Activated CD4-positive, alpha-beta T cell treated with anti-CD3 and anti-CD28 coated beads, Interleukin-2, Interleukin-6, amounts not matched to agents 100 ng/mL and 50 ng/mL, durations not matched to agents 16 hours and 8 hours (primary cell): Measurements from ENCODE around the gene NDUFB11.
A peak's percentile ranks its signal among the peaks of the same experiment; 100 is the strongest.

ENCODE experiments used
- DNase-seq: peaks from one replicate; pipeline ENCODE4 v3.0.0-alpha.2; 2020

Gene NDUFB11

DNA sequence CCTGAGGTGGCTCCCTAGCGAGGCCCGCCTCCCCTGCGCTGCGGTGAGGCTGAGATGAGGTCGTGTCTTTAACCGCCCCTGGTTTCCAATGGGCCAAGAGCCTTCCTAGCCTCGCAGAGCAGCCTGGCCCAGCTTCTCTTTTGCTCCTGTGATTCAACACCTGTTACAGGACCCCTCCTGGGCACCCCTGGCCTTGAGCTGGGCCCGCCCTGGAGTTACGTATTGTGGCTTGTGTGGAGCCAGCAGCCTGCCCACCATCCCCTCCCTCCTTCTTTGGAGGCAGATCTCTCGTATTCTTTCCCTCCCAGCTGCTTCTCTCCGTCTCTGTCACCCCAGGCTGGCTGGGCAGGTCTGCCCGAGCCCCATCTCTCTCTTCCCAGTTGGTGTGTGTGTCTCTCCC, 29.9 kb upstream of the NDUFB11 start:
- DNase-seq: no peak

DNA sequence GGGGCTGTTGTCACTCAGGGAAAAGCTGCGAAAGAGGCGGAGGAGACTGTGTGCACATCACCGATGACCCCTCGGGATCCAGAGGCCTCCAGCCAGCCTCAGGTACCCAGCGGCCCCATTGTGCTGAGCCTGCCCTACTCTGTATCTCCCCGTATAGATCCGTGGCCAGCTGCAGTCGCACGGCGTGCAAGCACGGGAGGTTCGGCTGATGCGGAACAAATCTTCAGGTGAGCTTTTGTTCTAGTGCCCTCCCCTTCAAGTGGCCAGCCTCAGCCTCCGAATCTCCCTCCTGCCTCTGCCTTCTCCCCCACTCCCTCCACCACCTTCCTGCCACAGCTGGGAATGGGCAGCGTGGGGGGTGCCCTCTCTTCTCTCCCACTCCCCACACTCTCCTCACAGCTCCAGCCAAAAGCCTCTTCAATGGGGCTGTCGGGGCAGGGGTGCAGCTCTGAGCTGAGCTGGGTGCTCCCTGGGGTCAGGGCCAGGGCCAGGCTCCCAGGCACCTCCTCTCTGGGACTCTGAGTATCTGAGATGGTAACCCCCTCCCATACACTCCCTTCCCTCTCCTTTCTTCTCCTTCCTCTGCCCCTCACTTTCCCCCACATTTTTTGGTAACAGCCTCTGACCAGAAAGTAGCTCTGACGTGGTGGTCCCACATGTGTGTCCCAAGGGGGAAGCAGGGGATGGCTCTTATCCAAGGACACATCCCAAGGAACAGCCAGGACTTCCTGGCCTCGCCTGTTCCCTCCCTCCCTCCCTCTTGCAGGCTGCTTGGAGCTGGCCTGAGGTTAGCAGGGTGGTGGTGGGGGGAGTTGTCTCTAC, 28.7 kb upstream of the NDUFB11 start:
- no peak for DNase-seq

DNA sequence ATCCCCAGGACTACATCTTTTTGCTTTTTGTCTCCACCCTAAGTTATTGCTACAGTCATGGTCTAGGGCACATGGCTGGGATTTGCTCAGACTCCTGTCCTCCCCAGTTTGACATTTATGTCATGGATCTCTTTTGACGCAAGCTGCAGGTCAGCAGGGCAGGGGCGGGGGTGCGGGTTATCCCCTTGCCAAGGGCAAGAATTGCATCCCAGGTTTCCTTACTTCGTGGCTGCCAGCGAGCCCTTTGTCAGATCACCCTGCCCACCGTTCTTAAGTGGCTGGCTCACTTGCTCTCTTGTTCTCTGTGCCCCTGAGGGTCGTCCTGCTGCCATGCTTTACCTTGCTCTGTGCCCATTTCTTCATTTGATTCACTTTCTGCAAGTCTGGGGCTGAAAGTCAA, 28.0 kb upstream of the NDUFB11 start:
- no peak for DNase-seq

DNA sequence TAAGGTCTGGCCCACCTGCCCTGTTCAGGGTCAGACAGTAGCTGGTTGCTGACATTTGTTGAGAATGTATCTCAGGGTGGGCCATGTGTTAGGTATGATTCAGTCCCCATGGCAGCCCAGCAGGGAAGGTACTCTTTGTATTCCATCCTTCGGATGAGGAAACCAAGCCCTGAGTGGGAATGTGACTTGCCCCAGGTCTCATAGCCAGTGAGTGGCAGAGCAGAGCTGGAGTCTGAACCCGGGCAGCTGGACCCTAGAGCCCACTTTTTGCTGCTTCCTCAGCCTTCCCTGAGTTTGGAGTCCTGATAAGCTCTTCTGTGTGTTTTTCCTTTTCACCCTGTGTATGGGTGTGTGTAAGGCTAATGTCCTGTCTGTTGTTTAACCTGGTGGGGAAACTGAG, 27.5 kb upstream of the NDUFB11 start:
- no peak for DNase-seq

DNA sequence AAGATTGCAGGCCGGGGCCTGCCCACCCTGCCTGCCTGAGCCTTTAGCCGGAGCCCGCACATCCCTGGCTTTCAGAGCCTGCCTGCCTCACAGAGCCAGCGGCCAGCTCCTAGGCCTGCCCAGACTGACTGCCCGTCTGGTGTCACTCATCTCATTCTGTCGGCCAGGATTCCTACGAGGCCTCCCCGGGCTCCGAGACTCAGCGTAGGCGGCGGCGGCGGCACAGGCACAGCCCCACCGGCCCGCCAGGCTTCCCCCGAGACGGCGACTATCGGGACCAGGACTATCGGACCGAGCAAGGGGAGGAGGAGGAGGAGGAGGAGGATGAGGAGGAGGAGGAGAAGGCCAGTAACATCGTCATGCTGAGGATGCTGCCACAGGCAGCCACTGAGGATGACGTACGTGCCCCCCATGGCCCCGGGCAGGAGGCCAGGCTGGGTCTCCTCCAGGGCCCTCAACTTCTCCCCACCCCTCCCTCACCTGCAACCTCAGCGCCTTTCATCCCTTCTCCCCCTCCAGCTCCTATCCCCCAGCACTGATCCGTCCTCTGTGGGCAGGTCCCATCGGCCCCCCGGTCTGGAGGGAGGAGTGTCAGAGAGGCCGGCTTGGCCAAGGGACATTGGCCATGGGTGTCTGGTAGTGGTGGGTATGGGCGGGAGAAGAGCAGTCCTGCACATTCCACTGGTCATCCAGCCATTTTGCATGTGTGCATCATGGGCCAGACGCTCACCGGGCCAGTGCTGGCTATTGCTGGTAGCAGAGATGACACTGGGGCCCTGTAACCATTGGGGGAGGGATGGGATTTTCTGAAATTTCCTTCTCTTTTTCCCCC, 26.6 kb upstream of the NDUFB11 start:
- no peak for DNase-seq

DNA sequence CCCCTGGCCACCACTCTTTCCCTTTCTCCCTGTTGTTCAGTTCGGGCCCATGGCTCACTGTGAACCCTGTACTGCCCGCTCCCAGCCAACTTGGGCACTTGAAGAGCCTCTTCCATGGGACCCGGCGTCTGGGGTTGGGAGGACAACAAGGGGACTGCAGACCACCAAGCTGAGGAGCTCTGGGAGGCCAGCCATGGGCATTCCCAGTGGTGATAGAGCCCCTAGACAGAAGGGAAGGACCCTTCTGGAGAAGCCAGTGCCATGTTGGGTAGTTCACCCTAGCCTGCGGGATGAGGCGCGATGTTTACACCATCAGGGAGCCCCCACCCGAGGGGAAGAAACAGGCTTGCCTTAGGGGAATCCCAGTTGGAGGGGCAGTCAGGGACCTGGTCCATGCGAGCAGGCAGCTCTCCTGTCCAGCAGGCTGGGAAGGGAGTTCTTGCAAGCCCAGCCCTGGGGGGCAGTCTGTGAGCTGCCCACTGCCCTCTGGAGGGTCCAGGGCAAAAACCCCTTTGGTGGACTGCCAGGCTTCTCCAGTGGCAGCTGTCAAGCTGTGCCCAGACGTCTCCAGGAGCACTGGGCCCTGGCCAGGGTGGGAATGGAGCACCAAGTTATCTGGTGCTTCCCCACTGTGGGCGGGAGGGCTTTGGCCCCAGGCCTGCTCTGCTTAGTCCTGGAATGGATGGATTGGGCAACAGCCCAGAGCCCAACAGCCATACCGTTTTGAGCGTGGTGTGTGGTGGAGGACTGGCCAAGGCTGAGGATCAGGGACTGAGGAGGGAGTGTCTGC, 25.4 kb upstream of the NDUFB11 start:
- no peak for DNase-seq

DNA sequence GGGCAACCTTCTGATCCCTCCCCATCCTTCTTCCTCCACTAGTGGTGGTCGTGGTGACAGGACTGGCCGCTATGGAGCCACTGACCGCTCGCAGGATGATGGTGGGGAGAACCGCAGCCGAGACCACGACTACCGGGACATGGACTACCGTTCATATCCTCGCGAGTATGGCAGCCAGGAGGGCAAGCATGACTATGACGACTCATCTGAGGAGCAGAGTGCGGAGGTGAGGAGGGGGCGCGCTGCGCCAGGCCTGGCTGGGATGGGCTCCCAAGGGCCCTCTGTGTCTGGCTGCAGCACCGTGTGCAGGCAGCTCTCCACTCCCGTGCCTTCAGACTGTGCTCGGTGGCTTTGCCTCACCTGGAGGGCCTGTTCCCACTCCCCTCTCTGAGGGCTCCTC, 24.8 kb upstream of the NDUFB11 start:
- no peak for DNase-seq

DNA sequence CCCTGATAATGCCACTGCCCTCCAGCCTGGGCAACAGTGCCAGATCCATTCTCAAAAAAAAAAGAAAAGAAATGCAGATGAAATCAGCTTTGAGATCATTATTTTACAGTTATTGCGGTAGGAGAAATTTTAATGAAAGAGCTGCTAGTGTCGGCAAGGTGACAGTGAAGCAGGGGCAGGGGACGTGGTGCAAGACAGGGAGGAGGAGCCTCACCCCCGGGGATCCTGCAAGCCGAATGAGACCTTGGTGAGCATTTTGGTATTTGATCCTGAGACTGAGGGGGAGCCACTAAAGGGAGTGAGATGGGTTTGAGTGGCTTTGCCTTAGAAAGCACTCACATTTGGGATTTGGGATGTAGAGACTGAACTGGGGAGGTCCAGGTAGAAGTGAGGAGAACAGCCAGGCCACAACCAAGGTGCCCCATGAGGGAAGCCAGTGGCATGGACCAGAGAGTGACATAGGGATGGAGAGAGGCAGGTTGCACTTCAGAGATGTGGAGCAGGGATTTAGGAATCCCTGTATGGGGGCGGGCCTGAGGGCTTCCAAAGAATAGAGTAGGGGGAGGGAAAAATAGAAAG, 24.1 kb upstream of the NDUFB11 start:
- DNase-seq: no peak

DNA sequence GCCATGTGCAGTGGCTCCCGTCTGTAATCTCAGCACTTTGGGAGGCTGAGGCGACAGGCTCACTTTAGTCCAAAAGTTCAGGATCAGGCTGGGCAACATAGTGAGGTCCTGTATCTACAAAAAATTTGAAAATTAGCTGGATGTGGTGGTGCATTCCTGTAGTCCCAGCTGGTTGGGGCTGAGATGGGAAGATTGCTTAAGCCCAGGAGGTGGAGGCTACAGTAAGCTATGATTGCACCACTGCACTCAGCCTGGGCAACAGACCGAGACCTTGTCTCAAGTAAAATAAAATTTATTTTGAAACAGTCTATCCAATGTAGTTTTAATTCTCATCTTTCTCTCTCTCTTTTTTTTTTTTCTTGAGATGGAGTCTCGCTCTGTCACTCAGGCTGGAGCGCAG, 21.6 kb upstream of the NDUFB11 start:
- no peak for DNase-seq

DNA sequence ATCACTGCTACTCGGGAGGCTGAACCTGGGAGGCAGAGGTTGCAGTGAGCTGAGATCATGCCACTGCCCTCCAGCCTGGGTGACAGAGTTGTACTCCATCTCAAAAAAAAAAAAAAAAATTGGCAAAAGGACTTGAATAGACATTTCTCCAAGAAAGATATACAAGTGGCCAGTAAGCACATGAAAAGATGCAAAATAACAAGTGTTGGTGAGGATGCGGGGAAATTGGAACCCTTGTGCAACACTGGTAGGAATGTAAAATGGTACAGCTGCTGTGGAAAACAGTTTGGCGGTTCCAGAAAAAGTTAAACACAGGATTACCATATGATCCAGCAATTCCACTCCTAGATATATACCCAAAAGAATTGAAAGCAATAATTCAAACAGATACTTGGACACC, 19.9 kb upstream of the NDUFB11 start:
- DNase-seq: no peak

DNA sequence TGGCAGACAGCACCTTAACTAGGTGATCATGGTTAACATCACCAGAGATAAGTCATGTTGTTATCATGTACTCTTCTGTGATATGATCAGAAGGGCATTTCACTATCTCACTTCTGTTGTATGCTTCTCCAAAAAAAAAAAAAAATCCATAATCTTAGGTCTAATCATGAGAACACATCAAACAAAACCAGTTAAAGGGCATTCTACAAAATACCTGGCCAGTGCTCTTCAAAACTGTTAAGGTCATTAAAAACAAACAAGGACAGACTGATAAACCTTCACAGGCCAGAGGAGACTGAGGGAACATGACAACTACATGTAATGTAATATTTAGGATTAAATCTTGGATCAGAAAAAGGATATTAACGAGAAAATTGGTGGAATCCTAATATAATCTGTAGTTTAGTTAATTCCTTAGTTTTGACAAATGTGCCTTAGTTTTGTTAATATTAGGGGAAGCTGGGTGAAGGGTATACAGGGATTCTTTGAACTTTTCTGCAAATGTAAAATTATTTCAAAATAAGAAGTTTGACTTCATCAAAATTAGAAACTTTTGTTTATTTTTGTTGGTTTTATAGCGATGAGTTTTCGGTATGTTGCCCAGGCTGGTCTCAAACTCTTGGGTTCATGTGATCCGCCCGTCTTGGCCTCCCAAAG, 18.6 kb upstream of the NDUFB11 start:
- DNase-seq: no peak

DNA sequence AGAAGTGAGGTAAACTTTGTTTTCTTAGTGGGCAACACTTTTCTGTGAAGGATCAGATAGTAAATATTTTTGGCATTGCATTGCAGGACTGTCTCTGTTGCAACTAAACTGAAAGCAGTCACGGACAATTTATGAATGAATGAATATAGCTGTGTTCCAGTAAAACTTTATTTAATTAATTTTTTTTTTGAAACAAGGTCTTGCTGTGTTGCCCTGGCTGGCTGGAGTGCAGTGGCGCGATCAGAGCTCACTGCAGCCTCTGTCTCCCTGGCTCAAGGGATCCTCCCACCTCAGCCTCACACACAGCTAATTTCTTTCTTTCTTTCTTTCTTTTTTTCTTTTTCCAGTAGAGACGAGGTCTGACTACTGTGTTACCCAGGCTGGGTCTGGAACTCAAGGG, 16.3 kb upstream of the NDUFB11 start:
- no peak for DNase-seq

DNA sequence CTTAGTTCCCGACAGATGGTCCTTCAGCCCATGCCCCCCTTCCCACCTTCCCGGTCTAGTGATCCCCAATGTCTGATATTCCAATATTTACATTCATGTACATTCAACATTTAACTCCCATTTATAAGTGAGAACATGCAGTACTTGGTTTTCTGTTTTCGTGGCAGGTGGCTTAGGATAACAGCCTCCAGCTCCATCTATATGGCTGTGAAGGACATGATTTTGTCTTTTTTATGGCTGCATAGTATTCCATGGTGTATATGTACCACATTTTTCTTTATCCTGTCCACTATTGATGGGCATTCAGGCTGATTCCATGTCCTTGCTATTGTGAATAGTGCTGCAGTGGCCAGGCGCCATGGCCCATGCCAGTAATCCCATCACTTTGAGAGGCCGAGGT, 14.3 kb upstream of the NDUFB11 start:
- no peak for DNase-seq

DNA sequence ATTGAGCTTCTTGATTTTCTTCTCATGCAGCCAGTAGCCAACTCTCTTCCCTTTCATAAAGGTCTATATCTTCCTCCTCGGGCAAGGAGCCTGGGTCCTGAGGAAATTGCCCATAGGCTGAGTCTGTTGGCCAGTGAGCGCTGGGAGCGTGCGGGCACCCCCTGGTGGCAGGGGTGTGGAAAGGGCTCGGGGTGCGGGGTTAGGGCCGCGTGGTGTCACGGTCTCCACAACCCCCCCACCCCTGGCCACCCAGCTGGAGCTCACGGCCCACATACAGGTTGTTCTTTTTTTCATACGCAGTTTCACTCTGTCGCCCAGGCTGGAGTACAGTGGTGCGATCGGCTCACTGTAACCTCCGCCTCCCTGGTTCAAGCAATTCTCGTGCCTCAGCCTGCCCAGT, 13.6 kb upstream of the NDUFB11 start:
- no peak for DNase-seq

DNA sequence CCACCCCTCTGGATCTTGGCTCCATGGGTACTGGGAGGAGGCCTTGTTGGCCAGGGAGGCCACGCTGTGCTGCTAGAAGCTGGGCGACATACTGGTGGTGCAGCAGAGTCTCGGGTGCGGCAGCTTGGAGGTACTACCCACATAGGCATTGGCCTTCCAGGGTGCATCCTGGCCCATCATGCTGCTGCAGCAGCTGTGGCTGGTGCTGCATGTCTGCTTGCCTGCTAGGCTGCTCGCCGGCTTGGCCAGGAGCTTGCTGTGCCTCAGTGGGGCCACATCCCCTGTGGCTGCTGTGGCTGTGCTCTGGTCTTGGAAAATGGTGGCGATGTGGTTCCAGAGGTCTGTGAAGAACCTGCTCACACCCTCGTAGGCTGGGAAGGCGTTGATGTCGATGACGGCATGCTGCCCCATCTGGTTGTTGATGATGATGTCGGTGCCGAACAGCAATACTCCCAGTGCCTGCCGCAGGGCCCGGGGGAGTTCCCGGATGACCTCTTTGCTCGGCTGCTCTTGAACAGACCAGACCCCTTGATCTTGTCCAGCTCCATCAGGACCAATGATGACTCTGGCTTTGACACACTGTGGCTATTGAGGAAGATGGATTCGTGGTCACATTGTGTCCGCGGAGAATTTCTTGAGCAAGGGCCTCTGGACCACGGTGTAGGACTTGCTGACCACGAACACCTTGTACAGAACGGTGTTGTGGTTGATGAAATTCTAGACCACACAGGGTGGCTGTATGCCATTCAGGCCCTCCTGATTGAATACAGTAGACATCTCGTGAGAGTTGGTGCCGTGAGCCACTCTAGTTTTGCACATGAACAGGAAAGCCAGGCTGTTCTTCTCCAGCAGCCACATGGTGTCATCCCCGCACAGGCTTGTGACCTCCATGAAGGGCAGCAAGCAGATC, 12.4 kb upstream of the NDUFB11 start:
- DNase-seq: no peak

DNA sequence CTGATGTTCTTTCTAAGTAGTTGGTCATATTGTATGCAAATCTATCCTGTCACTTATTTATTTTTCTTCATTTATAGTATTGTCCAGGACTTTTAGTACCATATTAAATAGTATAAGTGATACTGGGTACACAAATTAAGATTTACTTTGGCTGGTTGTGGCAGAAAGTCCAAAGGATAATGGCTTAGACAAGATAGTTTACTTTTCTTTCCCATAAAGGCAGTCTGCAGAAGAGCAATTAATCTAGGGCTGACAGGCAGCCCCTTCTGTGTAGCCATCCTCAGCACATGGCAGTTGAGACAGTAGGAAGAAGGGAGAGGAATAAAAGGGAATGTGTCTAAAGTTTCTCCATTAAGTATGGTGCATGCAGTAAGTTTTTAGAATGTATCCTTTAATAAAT, 6.9 kb upstream of the NDUFB11 start:
- no peak for DNase-seq

DNA sequence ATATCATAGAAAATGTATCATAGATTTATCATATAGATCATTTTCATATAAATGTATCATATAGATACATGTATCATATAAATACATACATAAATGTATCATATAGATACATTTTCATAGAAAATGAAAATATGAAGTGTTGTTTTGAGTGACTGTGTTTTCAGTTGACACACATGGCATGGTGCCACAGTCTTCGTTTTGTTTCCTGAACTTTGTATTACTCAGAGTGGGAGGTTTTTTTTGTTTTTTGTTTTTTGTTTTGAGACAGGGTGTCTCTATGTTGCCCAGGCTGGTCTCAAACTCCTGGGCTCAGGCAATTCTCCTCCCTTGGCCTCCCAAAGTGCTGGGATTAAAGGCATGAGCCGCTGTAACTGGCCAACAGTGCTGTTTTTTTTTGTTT, 4.4 kb upstream of the NDUFB11 start:
- peak; percentile 22 for DNase-seq

DNA sequence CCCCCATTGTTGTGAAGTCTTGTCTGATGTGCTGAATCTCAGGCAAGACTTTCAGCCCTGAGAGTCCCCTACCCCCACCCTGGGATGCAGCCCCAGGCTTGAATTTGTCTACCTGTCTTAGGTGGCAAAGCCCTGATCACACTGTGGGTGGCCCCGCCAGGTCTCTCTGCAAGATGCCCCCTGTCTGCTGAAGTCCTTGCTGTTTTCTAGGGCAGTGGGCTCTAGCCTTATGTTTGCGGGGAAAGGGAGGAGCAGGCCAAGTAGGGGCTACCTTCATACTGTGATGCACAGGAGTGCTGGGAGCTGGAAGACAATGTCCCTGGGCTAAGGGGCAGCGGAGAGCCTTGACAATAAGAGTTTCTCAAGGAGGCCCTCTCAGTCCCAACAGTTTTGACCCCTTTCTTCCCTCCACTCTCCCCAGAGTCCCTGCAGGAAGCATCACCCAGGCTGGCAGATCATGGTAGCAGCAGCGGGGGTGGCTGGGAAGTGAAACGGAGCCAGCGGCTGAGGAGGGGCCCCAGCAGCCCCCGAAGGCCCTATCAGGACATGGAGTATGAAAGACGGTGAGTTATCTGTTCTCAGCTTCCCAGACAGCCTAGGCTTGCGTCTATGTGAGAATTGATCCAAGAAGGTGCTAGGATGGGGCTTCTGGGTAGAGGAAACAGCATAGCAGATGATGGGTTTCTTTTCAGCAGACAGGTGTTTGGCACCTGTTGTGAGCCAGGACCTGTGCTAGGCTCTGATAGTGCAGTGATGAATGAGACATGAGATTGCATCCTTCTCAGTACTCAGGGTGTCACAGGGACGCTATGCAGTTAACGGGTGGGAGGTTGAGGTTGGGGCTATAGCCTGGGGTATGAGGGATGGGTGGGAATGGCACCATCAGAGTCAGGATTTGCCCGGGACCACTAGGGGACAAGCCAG, 2.7 kb upstream of the NDUFB11 start:
- DNase-seq: no peak

DNA sequence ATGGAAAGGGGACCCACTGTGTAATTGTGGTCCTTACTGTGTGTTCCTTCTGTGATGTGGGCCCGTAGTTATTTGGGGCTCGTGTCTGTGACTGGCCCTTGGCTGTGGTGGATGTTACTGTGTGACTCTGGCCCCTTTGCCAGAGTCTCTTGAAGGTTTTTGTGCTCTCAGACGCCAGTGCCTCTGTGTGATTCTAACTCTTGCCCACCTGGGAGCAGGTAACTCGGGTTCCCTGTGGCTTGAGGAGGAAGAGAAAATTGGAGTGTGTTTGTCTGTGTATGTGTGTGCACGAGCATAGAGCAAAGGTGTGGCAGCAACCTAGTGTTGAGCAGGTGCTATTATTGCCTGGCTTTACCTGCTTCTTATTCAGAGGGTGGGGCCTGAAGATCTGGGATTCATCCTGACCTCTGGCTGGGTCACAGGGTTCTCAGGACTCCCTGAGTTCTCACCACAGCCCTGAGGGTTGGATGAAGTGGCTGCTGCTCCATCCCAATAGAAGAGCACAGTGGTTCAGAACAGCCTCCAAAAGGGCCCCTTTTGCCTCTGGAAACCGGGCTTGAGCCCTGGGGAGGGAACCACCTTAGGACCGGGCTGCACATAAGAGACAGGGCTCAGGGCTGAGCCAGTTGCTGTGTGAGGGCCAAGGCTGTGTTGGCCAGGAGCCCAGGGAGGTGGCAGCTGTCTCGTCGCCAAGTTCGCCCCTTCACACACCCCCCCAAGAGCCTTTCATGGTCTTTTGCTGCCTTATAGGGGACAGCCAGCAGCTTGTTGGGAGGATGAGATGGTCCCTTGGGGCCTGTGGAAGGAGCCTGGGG, 1.8 kb upstream of the NDUFB11 start:
- DNase-seq: no peak
